HG03025 (cell line): ENCODE measurements around the gene IKBKG.
A peak's percentile ranks its signal among the peaks of the same experiment; 100 is the strongest.
"Not testable (repeated sequence)": the region's sequence is repeated elsewhere in the genome, so short reads cannot be mapped to it uniquely, and the experiment has no call there.

Source experiments
- ATAC-seq: cut with Tn5 transposase; IDR thresholded peaks from one replicate; pipeline ENCODE4 v1.9.1; 2021; ENCODE audit warnings: mild to moderate bottlenecking, moderate library complexity; ENCODE audit not compliant: unreplicated experiment, low FRiP score

Gene IKBKG

GRCh38 chrX:154547245-154548027 lies at the start of gene IKBKG:
Gene IKBKG (plus strand): TSS chrX:154547620. CDS start chrX:154552003, 4,383 bp downstream.
- ATAC-seq, result peak; percentile 73

- not testable (repeated sequence) for ATAC-seq
These were observed 46.0 kb upstream of the IKBKG start for GRCh38 chrX:154501423-154501822.

GRCh38 chrX:154502098-154502497 lies 45.3 kb upstream of the IKBKG start:
- no peak for ATAC-seq

GRCh38 chrX:154502989-154503388 lies 44.4 kb upstream of the IKBKG start:
- ATAC-seq, result no peak

GRCh38 chrX:154505734-154506133 lies 41.7 kb upstream of the IKBKG start:
- ATAC-seq, result no peak

- ATAC-seq, result no peak
These were observed 40.7 kb upstream of the IKBKG start for GRCh38 chrX:154506483-154507332.

- no peak for ATAC-seq
These were observed 39.6 kb upstream of the IKBKG start for GRCh38 chrX:154507673-154508383.

- ATAC-seq, result no peak
These were observed 39.1 kb upstream of the IKBKG start for GRCh38 chrX:154508384-154508745.

- no peak for ATAC-seq
These were observed 38.0 kb upstream of the IKBKG start for GRCh38 chrX:154509455-154509854.

GRCh38 chrX:154511761-154512160 lies 35.7 kb upstream of the IKBKG start:
- ATAC-seq, result no peak

- ATAC-seq, result no peak
These were observed 34.4 kb upstream of the IKBKG start for GRCh38 chrX:154512879-154513553.

- ATAC-seq, result no peak
These were observed 33.7 kb upstream of the IKBKG start for GRCh38 chrX:154513716-154514115.

GRCh38 chrX:154515090-154515965 lies 32.1 kb upstream of the IKBKG start:
- ATAC-seq, result no peak

GRCh38 chrX:154515966-154516655 lies 31.3 kb upstream of the IKBKG start, which contains the start of gene FAM3A:
Gene FAM3A (minus strand): TSS chrX:154516232. CDS start chrX:154515772, 460 bp downstream.
- peak; percentile 78 for ATAC-seq

- no peak for ATAC-seq
These were observed 30.7 kb upstream of the IKBKG start for GRCh38 chrX:154516656-154517100.

GRCh38 chrX:154517101-154517781 lies 30.2 kb upstream of the IKBKG start:
- ATAC-seq, result no peak

GRCh38 chrX:154519389-154519788 lies 28.0 kb upstream of the IKBKG start:
- no peak for ATAC-seq
